Suprapubic skin (tissue), 3 donors: ENCODE measurements around the gene VPS13C.

Experiments
- CTCF ChIP-seq, 2 donors: fragments of 200-600 bp in 1 of 2; fragments of 450-650 bp in 1 of 2; sonication (generic) in 1 of 2; IDR thresholded peaks; one replicate each; pipeline ENCODE4 v1.5.1; 2016 to 2019; ENCODE audit warnings: antibody characterized with exemption in 2 of 2, mild to moderate bottlenecking in 1 of 2, moderate library complexity in 1 of 2
- POLR2AphosphoS5 ChIP-seq, 3 donors: sonication (generic); formaldehyde crosslinking; IDR thresholded peaks; one replicate each; pipeline ENCODE4 v1.6.1; 2017; ENCODE audit warnings: antibody characterized with exemption in 3 of 3

- TF ChIP-seq CTCF (IDR thresholded peaks at IDR 0.05) (no peak), POLR2AphosphoS5 (IDR thresholded peaks at IDR 0.05) (no peak)
Observed at GRCh38 chr15:61907753-61908086, 152.5 kb downstream of the VPS13C start.
